H9 (cell line): ENCODE results near the gene TESPA1. TPM values are rescaled to one million over a fixed set of nuclear protein-coding genes. Genes with fewer than 3 reads are reported as not detected.

Experiments used
- DNase-seq: peaks from one replicate; pipeline ENCODE4 v3.0.0-alpha.2; 2017
- H2AFZ ChIP-seq: one replicate; pipeline ENCODE4 v1.6.1; 2013; ENCODE audit warnings: mild to moderate bottlenecking, low read length, control low read depth, moderate library complexity
- H2AK5ac ChIP-seq: 2 replicates; pipeline ENCODE4 v1.6.1; 2013; ENCODE audit warnings: low read length, control low read depth, mixed read lengths; ENCODE audit not compliant: insufficient read length
- H2BK120ac ChIP-seq: one replicate; pipeline ENCODE4 v1.6.1; 2013; ENCODE audit warnings: low read depth, mild to moderate bottlenecking, low read length, control low read depth, inconsistent platforms; ENCODE audit not compliant: poor library complexity, severe bottlenecking
- H2BK12ac ChIP-seq: 2 replicates; pipeline ENCODE4 v1.6.1; 2013; ENCODE audit warnings: low read length, control low read depth, mixed read lengths, low read depth; ENCODE audit not compliant: insufficient read length
- H2BK15ac ChIP-seq: 2 replicates; pipeline ENCODE4 v1.6.1; 2013; ENCODE audit warnings: low read depth, low read length, control low read depth
- H2BK20ac ChIP-seq: one replicate; pipeline ENCODE4 v1.6.1; 2013; ENCODE audit warnings: low read depth, mild to moderate bottlenecking, low read length, control low read depth, inconsistent platforms; ENCODE audit not compliant: poor library complexity, severe bottlenecking
- H2BK5ac ChIP-seq: 2 replicates; pipeline ENCODE4 v1.6.1; 2013; ENCODE audit warnings: low read length, control low read depth, mixed read lengths; ENCODE audit not compliant: insufficient read length
- H3K14ac ChIP-seq: 2 replicates; pipeline ENCODE4 v1.6.1; 2013; ENCODE audit warnings: low read length, control low read depth; ENCODE audit not compliant: insufficient read depth
- H3K18ac ChIP-seq: 2 replicates; pipeline ENCODE4 v1.6.1; 2013; ENCODE audit warnings: low read depth, mild to moderate bottlenecking, mixed read lengths, low read length, control low read depth; ENCODE audit not compliant: insufficient read length
- H3K23ac ChIP-seq: 2 replicates; pipeline ENCODE4 v1.6.1; 2013; ENCODE audit warnings: low read length, control low read depth, mixed read lengths, low read depth; ENCODE audit not compliant: insufficient read length
- H3K23me2 ChIP-seq: 2 replicates; pipeline ENCODE4 v1.6.1; 2013; ENCODE audit warnings: low read depth, mild to moderate bottlenecking, mixed read lengths, low read length, control low read depth; ENCODE audit not compliant: insufficient read length, poor library complexity, severe bottlenecking
- H3K27ac ChIP-seq: 2 replicates; pipeline ENCODE4 v1.5.1; 2013; ENCODE audit warnings: low read length, control low read depth, mixed read lengths, low read depth; ENCODE audit not compliant: insufficient read length
- H3K27me3 ChIP-seq: 2 replicates; pipeline ENCODE4 v1.6.1; 2013; ENCODE audit warnings: low read length, control low read depth, inconsistent platforms; ENCODE audit not compliant: insufficient read depth
- H3K4ac ChIP-seq: 2 replicates; pipeline ENCODE4 v1.6.1; 2013; ENCODE audit warnings: low read depth, mild to moderate bottlenecking, control low read depth, inconsistent platforms, low read length, moderate library complexity
- H3K4me1 ChIP-seq: 2 replicates; pipeline ENCODE4 v1.6.1; 2013; ENCODE audit warnings: low read length, control low read depth, inconsistent platforms; ENCODE audit not compliant: insufficient read depth
- H3K4me2 ChIP-seq: 2 replicates; pipeline ENCODE4 v1.6.1; 2013; ENCODE audit warnings: low read length, control low read depth, mixed read lengths; ENCODE audit not compliant: insufficient read length, insufficient read depth
- H3K56ac ChIP-seq: 2 replicates; pipeline ENCODE4 v1.6.1; 2013; ENCODE audit warnings: low read depth, mild to moderate bottlenecking, mixed read lengths, low read length, control low read depth; ENCODE audit not compliant: insufficient read length
- H3K79me1 ChIP-seq: 2 replicates; pipeline ENCODE4 v1.6.1; 2013; ENCODE audit warnings: low read depth, mild to moderate bottlenecking, moderate library complexity, low read length, control low read depth, inconsistent platforms; ENCODE audit not compliant: insufficient read depth, poor library complexity, severe bottlenecking
- H3K79me2 ChIP-seq: 2 replicates; pipeline ENCODE4 v1.6.1; 2013; ENCODE audit warnings: low read length, control low read depth, inconsistent platforms; ENCODE audit not compliant: insufficient read depth
- H3K9ac ChIP-seq: 2 replicates; pipeline ENCODE4 v1.6.1; 2013; ENCODE audit warnings: low read length, control low read depth, mixed read lengths; ENCODE audit not compliant: insufficient read length; ENCODE audit errors: extremely low read depth
- H3K9me3 ChIP-seq: one replicate; pipeline ENCODE4 v1.6.1; 2013; ENCODE audit warnings: low read depth, low read length, inconsistent platforms; ENCODE audit not compliant: control insufficient read depth
- H3T11ph ChIP-seq: one replicate; pipeline ENCODE4 v1.6.1; 2013; ENCODE audit warnings: mild to moderate bottlenecking, low read length, control low read depth, inconsistent platforms
- H4K20me1 ChIP-seq: one replicate; pipeline ENCODE4 v1.6.1; 2013; ENCODE audit not compliant: control insufficient read depth, insufficient read length, insufficient read depth
- H4K5ac ChIP-seq: 2 replicates; pipeline ENCODE4 v1.6.1; 2013; ENCODE audit warnings: low read depth, mild to moderate bottlenecking, mixed read lengths, low read length, control low read depth; ENCODE audit not compliant: insufficient read length
- H4K8ac ChIP-seq: replicated peaks from 2 replicates; pipeline ENCODE4 v1.6.1; 2013; ENCODE audit warnings: low read length, control low read depth, mixed read lengths, low read depth; ENCODE audit not compliant: insufficient read length
- H4K91ac ChIP-seq: 2 replicates; pipeline ENCODE4 v1.6.1; 2013; ENCODE audit warnings: low read depth, mild to moderate bottlenecking, moderate library complexity, mixed read lengths, low read length, control low read depth; ENCODE audit not compliant: insufficient read length
- H3K27ac Mint-ChIP-seq, 3 experiments: 2 replicates in 2 of 3; 3 replicates in 1 of 3; pipeline ENCODE4 v1.8.0; 2020 to 2021; ENCODE audit warnings: mixed read lengths in 3 of 3, mild to moderate bottlenecking in 1 of 3, moderate library complexity in 1 of 3
- H3K27me3 Mint-ChIP-seq: 2 replicates; pipeline ENCODE4 v1.8.0; 2021; ENCODE audit warnings: low read depth, mild to moderate bottlenecking, moderate library complexity, mixed read lengths
- H3K36me3 Mint-ChIP-seq, 3 experiments: 2 replicates in 2 of 3; 3 replicates in 1 of 3; pipeline ENCODE4 v1.8.0; 2020 to 2021; ENCODE audit warnings: low read depth in 3 of 3, mixed read lengths in 3 of 3; ENCODE audit not compliant: insufficient read depth in 1 of 3
- H3K4me1 Mint-ChIP-seq, 2 experiments: 2 replicates each; pipeline ENCODE4 v1.8.0; 2020; ENCODE audit warnings: mixed read lengths in 2 of 2
- H3K4me3 Mint-ChIP-seq, 2 experiments: 2 replicates in 1 of 2; 3 replicates in 1 of 2; pipeline ENCODE4 v1.8.0; 2020 to 2021; ENCODE audit warnings: mild to moderate bottlenecking in 2 of 2, mixed read lengths in 2 of 2, moderate library complexity in 1 of 2
- H3K9me3 Mint-ChIP-seq, 2 experiments: 2 replicates in 1 of 2; 3 replicates in 1 of 2; pipeline ENCODE4 v1.8.0; 2020; ENCODE audit warnings: mild to moderate bottlenecking in 2 of 2, mixed read lengths in 2 of 2, moderate library complexity in 1 of 2
- total RNA-seq: library from RNA; stranded (reverse); gene quantifications from 2 replicates; pipeline ENCODE4 v1.2.1, GENCODE V29; 2021
- TF ChIP-seq, protein P1 (sequence below): fragments of 200-600 bp; sonication (generic); conservative IDR thresholded peaks from 3 replicates; pipeline ENCODE4 v1.8.0; 2021; ENCODE audit warnings: antibody characterized with exemption, mild to moderate bottlenecking

The TESPA1 gene
- total RNA-seq, 1 experiment from 2014 or later: not detected

DNA sequence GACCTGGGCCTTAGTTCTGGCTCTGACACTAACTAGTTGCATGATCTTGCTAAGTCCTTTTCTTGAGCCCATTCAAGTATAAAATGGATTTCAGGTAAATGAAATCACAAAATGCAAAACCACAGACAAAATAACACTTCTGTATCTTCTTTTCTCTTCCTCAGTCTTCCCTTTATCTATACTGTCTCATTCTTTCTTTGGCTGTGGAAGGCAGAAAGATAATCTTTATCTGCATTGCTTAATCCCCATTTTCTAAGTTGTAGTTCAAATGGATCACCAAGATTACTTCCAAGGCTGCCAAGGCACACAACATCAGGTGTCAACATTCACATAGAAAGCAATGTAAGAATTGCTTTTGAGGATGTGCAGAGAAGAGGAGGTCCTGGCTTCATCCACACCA, 30.3 kb downstream of the TESPA1 start:
- DNase-seq: no peak
- Histone ChIP-seq H2AFZ (no peak overlapping the region), H3K23me2 (no peaks in the 10 kb centered on the region), H3K23ac (no peak overlapping the region), H3K79me1 (no peaks in the 10 kb centered on the region), H3K79me2 (no peaks in the 10 kb centered on the region), H3K27ac (no peak overlapping the region), H4K8ac (no peak overlapping the region), H2AK5ac (no peak overlapping the region), H3K9ac (no peak overlapping the region), H3K56ac (no peak overlapping the region), H4K20me1 (no peaks in the 10 kb centered on the region), H3K4ac (no peak overlapping the region), H2BK120ac (no peak overlapping the region), H3T11ph (no peak overlapping the region), H3K18ac (no peak overlapping the region), H3K9me3 (no peaks in the 10 kb centered on the region), H3K14ac (no peak overlapping the region), H4K5ac (no peak overlapping the region), H2BK12ac (no peak overlapping the region), H3K4me2 (no peak overlapping the region), H3K27me3 (no peaks in the 10 kb centered on the region), H3K4me1 (no peaks in the 10 kb centered on the region), H2BK15ac (no peak overlapping the region), H4K91ac (no peak overlapping the region), H2BK5ac (no peak overlapping the region), H2BK20ac (no peak overlapping the region)
- no peak overlapping the region for H3K27ac Mint-ChIP-seq
- H3K4me1 Mint-ChIP-seq: peaks cover 3 to 8% of the 10 kb centered on the region in 2 experiments; a peak in 3 of 4 replicates
- TF ChIP-seq, protein P1, sequence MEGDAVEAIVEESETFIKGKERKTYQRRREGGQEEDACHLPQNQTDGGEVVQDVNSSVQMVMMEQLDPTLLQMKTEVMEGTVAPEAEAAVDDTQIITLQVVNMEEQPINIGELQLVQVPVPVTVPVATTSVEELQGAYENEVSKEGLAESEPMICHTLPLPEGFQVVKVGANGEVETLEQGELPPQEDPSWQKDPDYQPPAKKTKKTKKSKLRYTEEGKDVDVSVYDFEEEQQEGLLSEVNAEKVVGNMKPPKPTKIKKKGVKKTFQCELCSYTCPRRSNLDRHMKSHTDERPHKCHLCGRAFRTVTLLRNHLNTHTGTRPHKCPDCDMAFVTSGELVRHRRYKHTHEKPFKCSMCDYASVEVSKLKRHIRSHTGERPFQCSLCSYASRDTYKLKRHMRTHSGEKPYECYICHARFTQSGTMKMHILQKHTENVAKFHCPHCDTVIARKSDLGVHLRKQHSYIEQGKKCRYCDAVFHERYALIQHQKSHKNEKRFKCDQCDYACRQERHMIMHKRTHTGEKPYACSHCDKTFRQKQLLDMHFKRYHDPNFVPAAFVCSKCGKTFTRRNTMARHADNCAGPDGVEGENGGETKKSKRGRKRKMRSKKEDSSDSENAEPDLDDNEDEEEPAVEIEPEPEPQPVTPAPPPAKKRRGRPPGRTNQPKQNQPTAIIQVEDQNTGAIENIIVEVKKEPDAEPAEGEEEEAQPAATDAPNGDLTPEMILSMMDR: no peak
- peaks cover 0 to 2% of the 10 kb centered on the region in 2 experiments; a peak in 2 of 5 replicates for H3K9me3 Mint-ChIP-seq
- H3K36me3 Mint-ChIP-seq: no peaks in the 10 kb centered on the region; a peak in 1 of 7 replicates
- H3K4me3 Mint-ChIP-seq: no peak overlapping the region
- no peaks in the 10 kb centered on the region; the same call in 1 of the 2 replicates for H3K27me3 Mint-ChIP-seq
